KMS-11 (cell line): ENCODE results near the gene GOLT1A.

ENCODE experiments used
- H2AFZ ChIP-seq: fragments of 200-600 bp; sonication (generic); 2 replicates; pipeline ENCODE4 v1.6.1; 2016; ENCODE audit warnings: antibody characterized with exemption, mixed run types, low read depth
- H3K27ac ChIP-seq: fragments of 200-600 bp; sonication (generic); 2 replicates; pipeline ENCODE4 v1.6.1; 2016; ENCODE audit warnings: mild to moderate bottlenecking, mixed run types
- H3K27me3 ChIP-seq: fragments of 200-600 bp; sonication (generic); 2 replicates; pipeline ENCODE4 v1.6.1; 2017; ENCODE audit warnings: mild to moderate bottlenecking, low read depth, mixed run types, moderate library complexity; ENCODE audit not compliant: insufficient read depth
- H3K36me3 ChIP-seq: fragments of 200-600 bp; sonication (generic); 2 replicates; pipeline ENCODE4 v1.6.1; 2017; ENCODE audit warnings: mild to moderate bottlenecking, mixed run types; ENCODE audit not compliant: insufficient read depth
- H3K4me1 ChIP-seq: fragments of 200-600 bp; sonication (generic); 2 replicates; pipeline ENCODE4 v1.6.1; 2016; ENCODE audit warnings: mild to moderate bottlenecking, low read depth, mixed run types; ENCODE audit not compliant: poor library complexity, severe bottlenecking
- H3K4me2 ChIP-seq: fragments of 200-600 bp; sonication (generic); 2 replicates; pipeline ENCODE4 v1.7.0; 2016; ENCODE audit warnings: mild to moderate bottlenecking, mixed run types
- H3K4me3 ChIP-seq: fragments of 200-600 bp; sonication (generic); IDR thresholded peaks from 2 replicates; pipeline ENCODE4 v1.6.1; 2017; ENCODE audit warnings: low read depth, low read length, mixed read lengths; ENCODE audit not compliant: insufficient read depth
- H3K79me2 ChIP-seq: fragments of 200-600 bp; sonication (generic); 2 replicates; pipeline ENCODE4 v1.6.1; 2016; ENCODE audit warnings: low read depth, mixed run types; ENCODE audit not compliant: insufficient read depth
- H3K9ac ChIP-seq: fragments of 200-600 bp; sonication (generic); 2 replicates; pipeline ENCODE4 v1.6.1; 2016; ENCODE audit warnings: mild to moderate bottlenecking, mixed run types
- H4K20me1 ChIP-seq: fragments of 200-600 bp; sonication (generic); 2 replicates; pipeline ENCODE4 v1.6.1; 2016; ENCODE audit warnings: mild to moderate bottlenecking, mixed run types; ENCODE audit not compliant: insufficient read depth
- CTCF ChIP-seq: fragments of 200-600 bp; sonication (generic); conservative IDR thresholded peaks from 2 replicates; pipeline ENCODE4 v1.6.1; 2017; ENCODE audit warnings: low read depth, mild to moderate bottlenecking, antibody characterized with exemption, low read length, moderate library complexity, mixed read lengths

GOLT1A gene

GRCh38 chr1:204212715-204213114 is 1.1 kb downstream of the GOLT1A start:
- H3K4me2 ChIP-seq: no peak overlapping the region
- no peak overlapping the region for H2AFZ ChIP-seq
- no peaks in the 10 kb centered on the region for H3K79me2 ChIP-seq
- no peaks in the 10 kb centered on the region for H4K20me1 ChIP-seq
- H3K27me3 ChIP-seq: no peaks in the 10 kb centered on the region; the same call in 1 of the 2 replicates
- H3K36me3 ChIP-seq: no peaks in the 10 kb centered on the region
- no peak overlapping the region for H3K4me3 ChIP-seq
- no peak for TF ChIP-seq CTCF
- H3K4me1 ChIP-seq: no peaks in the 10 kb centered on the region
- H3K27ac ChIP-seq: no peak overlapping the region
- H3K9ac ChIP-seq: no peak overlapping the region

- H3K79me2 ChIP-seq: no peaks in the 10 kb centered on the region
- no peak overlapping the region for H2AFZ ChIP-seq
- H3K4me3 ChIP-seq: no peak overlapping the region
- no peak overlapping the region for H3K27ac ChIP-seq
- no peaks in the 10 kb centered on the region for H4K20me1 ChIP-seq
- no peak for TF ChIP-seq CTCF
- H3K9ac ChIP-seq: no peak overlapping the region
- no peak overlapping the region for H3K4me2 ChIP-seq
- H3K4me1 ChIP-seq: no peaks in the 10 kb centered on the region
- no peaks in the 10 kb centered on the region; the same call in 1 of the 2 replicates for H3K27me3 ChIP-seq
- H3K36me3 ChIP-seq: no peaks in the 10 kb centered on the region
These were observed 2.7 kb downstream of the GOLT1A start for GRCh38 chr1:204211046-204211445.

GRCh38 chr1:204207136-204207616 is 6.6 kb downstream of the GOLT1A start:
- H3K4me3 ChIP-seq: no peak overlapping the region
- no peaks in the 10 kb centered on the region for H3K4me1 ChIP-seq
- peak overlapping the region; percentile 10; the same call in 1 of the 2 replicates for H2AFZ ChIP-seq
- no peak overlapping the region for H3K4me2 ChIP-seq
- no peaks in the 10 kb centered on the region for H4K20me1 ChIP-seq
- H3K27ac ChIP-seq: no peak overlapping the region
- peak; percentile 95 for TF ChIP-seq CTCF
- no peaks in the 10 kb centered on the region; the same call in 1 of the 2 replicates for H3K27me3 ChIP-seq
- no peaks in the 10 kb centered on the region for H3K36me3 ChIP-seq
- H3K9ac ChIP-seq: no peak overlapping the region
- H3K79me2 ChIP-seq: no peaks in the 10 kb centered on the region

GRCh38 chr1:204206121-204206520 is 7.7 kb downstream of the GOLT1A start:
- Histone ChIP-seq H3K79me2 (no peaks in the 10 kb centered on the region), H3K4me3 (no peak overlapping the region), H3K4me2 (no peak overlapping the region), H4K20me1 (no peaks in the 10 kb centered on the region), H2AFZ (no peak overlapping the region), H3K36me3 (no peaks in the 10 kb centered on the region), H3K27me3 (no peaks in the 10 kb centered on the region; the same call in 1 of the 2 replicates), H3K4me1 (no peaks in the 10 kb centered on the region), H3K9ac (no peak overlapping the region), H3K27ac (no peak overlapping the region)
- TF ChIP-seq CTCF: no peak
